Stimulated activated naive CD4-positive, alpha-beta T cell treated with Interleukin-2 at 50 U/mL for 16 hours (primary cell): Measurements from ENCODE around the gene FRK.

ENCODE experiments used
- DNase-seq: peaks from one replicate; lab custom pipeline; 2025; lab: John Stamatoyannopoulos, UW

Gene FRK

GRCh38 chr6:115887891-115888290, 172.8 kb downstream of the FRK start:
- DNase-seq = no peak

- no peak for DNase-seq
Measured at GRCh38 chr6:115885636-115886366, 174.9 kb downstream of the FRK start.

- no peak for DNase-seq
Measured at GRCh38 chr6:115882771-115883170, 177.9 kb downstream of the FRK start.

- DNase-seq = no peak
Measured at GRCh38 chr6:115882174-115882573, 178.5 kb downstream of the FRK start.
